ENCODE results near the gene PHF12.
"Not testable (repeated sequence)": the region's sequence is repeated elsewhere in the genome, so short reads cannot be mapped to it uniquely, and the experiment has no call there.

The PHF12 gene

DNA sequence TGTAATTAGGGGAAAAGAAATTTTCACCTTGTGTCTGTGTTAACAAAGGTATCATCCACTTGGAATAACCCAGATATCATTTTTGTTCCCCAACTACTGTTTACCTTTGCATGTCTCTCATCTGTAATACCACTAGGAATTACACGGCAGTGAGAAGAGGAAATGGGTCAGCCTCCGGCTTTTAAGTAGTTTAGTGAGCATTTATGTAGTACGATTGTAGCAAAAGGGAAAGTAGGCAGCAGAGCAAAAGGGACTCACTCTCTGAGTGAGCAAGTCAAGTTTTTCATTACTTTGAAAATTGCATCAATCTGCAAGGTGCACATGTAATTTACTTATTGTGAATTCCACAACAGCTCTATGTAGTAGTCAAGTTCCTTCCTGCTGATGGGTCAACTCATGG lies 11.2 kb downstream of the PHF12 start:
- Histone ChIP-seq H3K36me3 (peaks cover 14% of the 10 kb centered on the region), H3K27me3 (no peaks in the 10 kb centered on the region), H3K4me3 (ENCODE audit: low read depth in 1 of 2, low read length in 1 of 2) (peak overlapping the region; percentile 26 to 43), H3K9me3 (no peaks in the 10 kb centered on the region), H3K27ac (peak overlapping the region; percentile 88), H3K4me1 (ENCODE audit: control insufficient read depth in 1 of 2, insufficient read depth in 1 of 2, low read depth in 1 of 2, low read length in 1 of 2) (peaks cover 75 to 88% of the 10 kb centered on the region in 2 experiments)
- TF ChIP-seq, protein P1, sequence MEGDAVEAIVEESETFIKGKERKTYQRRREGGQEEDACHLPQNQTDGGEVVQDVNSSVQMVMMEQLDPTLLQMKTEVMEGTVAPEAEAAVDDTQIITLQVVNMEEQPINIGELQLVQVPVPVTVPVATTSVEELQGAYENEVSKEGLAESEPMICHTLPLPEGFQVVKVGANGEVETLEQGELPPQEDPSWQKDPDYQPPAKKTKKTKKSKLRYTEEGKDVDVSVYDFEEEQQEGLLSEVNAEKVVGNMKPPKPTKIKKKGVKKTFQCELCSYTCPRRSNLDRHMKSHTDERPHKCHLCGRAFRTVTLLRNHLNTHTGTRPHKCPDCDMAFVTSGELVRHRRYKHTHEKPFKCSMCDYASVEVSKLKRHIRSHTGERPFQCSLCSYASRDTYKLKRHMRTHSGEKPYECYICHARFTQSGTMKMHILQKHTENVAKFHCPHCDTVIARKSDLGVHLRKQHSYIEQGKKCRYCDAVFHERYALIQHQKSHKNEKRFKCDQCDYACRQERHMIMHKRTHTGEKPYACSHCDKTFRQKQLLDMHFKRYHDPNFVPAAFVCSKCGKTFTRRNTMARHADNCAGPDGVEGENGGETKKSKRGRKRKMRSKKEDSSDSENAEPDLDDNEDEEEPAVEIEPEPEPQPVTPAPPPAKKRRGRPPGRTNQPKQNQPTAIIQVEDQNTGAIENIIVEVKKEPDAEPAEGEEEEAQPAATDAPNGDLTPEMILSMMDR (IDR thresholded peaks at IDR 0.05) = no peak

DNA sequence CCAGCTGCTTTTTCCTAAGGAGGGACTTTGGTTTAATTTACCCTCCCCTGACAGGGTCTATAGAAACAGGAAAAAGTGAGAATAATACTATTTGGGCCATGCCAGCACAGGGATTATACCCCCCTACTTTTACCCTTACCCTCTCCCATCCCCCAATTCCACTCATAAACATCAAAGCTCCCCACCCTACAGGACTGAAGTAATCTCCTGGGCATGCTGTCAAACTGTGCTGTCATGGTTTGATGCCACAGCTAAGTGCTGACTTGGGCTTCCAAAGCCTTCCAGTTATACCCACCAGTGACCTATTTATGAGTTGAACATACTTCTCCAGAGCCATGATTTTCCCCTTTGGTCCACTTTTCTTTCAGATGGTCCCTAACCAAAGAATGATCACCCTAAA lies 12.8 kb downstream of the PHF12 start:
- Histone ChIP-seq H3K36me3 (peaks cover 10% of the 10 kb centered on the region), H3K27me3 (no peaks in the 10 kb centered on the region), H3K27ac (peak overlapping the region; percentile 88), H3K4me1 (ENCODE audit: control insufficient read depth in 1 of 2, insufficient read depth in 1 of 2, low read depth in 1 of 2, low read length in 1 of 2) (peaks cover 82 to 94% of the 10 kb centered on the region in 2 experiments), H3K4me3 (ENCODE audit: low read depth in 1 of 2, low read length in 1 of 2) (peak overlapping the region; percentile 3 to 36), H3K9me3 (no peaks in the 10 kb centered on the region)
- TF ChIP-seq, protein P1 (IDR thresholded peaks at IDR 0.05) = no peak

DNA sequence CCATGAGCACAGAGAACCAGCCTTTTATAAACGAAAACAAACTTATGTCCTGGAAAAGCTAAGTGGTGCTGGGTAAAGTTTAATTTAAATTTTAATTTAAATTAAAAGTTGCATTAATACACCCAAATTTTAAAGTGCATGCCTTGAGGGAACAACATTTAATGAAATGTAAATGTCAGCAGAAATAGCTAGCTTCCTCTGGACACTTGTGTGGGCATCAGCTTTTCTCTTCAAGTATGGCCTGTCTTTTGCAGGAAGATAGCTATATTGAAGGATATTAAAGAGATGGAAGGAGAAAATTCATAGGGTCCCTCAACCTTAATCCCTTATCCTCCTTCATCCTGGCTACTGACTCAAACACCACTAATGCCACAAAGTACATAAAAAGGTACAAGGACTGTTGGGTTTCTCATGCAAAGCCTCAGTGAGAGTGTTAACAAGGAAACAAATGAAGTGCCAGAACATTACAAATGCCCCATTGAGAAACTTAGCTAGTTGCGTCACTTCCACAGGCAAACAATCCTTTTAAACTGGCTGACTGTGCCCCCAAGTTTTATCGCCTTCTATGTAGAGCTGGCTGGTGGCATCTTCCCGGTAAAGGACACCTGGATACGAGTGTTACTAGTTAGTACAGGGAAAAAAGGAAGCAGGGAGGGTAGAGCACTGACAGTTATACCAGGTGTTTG lies 14.1 kb downstream of the PHF12 start:
- Histone ChIP-seq H3K4me3 (ENCODE audit: low read depth in 1 of 2, low read length in 1 of 2) (peak overlapping the region; percentile 36 to 54), H3K27ac (peak overlapping the region; percentile 88), H3K27me3 (no peaks in the 10 kb centered on the region), H3K4me1 (ENCODE audit: control insufficient read depth in 1 of 2, insufficient read depth in 1 of 2, low read depth in 1 of 2, low read length in 1 of 2) (peaks cover 81 to 84% of the 10 kb centered on the region in 2 experiments), H3K9me3 (no peaks in the 10 kb centered on the region), H3K36me3 (peaks cover 9% of the 10 kb centered on the region)
- TF ChIP-seq, protein P1 (IDR thresholded peaks at IDR 0.05) = no peak

DNA sequence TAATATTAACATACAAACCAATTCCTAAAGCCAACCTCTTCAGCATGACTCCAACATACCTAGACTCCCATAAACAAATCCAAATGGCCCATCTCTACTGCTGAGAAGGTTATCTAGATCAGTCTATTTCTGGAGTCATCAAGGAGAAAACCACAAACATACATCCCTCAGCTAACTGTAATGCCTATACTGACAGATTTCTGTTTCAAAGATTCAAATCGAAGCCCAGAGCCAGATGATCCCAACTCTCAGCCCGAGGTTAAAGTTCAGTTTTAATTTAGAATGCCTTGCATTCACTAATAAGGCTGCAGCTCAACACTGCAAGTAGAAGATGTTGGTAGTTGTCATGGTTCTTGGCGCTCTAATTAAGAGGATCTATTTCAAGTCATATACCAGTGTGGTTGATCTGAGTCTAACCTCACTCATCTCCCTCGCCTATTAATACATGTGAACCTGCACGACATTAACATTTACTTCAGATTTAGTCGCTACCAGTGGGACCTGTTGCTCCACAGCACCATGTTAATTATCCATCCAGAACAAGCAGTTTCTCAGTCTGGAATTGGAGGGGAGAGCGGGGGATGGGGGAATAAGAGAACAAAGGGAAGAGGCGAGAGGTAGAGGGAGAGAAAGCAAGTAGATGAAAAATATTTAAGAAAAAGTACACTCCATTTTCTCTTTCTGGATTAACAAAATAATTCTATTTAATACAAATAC lies 15.4 kb downstream of the PHF12 start:
- Histone ChIP-seq H3K9me3 (no peaks in the 10 kb centered on the region), H3K4me1 (ENCODE audit: control insufficient read depth in 1 of 2, insufficient read depth in 1 of 2, low read depth in 1 of 2, low read length in 1 of 2) (peaks cover 68 to 71% of the 10 kb centered on the region in 2 experiments), H3K27ac (peak overlapping the region; percentile 88), H3K27me3 (no peaks in the 10 kb centered on the region), H3K4me3 (ENCODE audit: low read depth in 1 of 2, low read length in 1 of 2) (peak overlapping the region in 1 of 2 experiments; percentile 36), H3K36me3 (peaks cover 9% of the 10 kb centered on the region)
- TF ChIP-seq, protein P1 (IDR thresholded peaks at IDR 0.05) = no peak

DNA sequence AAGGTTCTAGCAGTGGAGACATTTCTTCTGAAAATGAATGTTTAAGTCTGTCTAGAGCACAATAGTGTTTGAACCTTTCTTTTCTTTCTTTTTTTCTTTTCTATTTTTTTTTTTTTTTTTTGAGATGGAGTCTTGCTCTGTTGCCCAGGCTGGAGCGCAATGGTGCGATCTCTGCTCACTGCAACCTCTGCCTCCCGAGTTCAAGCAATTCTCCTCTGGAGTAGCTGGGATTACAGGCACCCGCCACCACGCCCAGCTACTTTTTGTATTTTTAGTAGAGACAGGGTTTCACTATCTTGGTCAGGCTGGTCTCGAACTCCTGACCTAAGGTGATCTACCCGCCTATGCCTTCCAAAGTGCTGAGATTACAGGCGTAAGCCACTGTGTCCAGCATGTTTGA lies 16.8 kb downstream of the PHF12 start:
- not testable (repeated sequence) for H3K36me3 ChIP-seq; H3K9me3 ChIP-seq; H3K27me3 ChIP-seq; H3K4me3 ChIP-seq (ENCODE audit: low read depth in 1 of 2, low read length in 1 of 2)
- H3K4me1 ChIP-seq (ENCODE audit: control insufficient read depth in 1 of 2, insufficient read depth in 1 of 2, low read depth in 1 of 2, low read length in 1 of 2) = peaks cover 61 to 71% of the 10 kb centered on the region in 2 experiments
- H3K27ac ChIP-seq = peak overlapping the region; percentile 88

DNA sequence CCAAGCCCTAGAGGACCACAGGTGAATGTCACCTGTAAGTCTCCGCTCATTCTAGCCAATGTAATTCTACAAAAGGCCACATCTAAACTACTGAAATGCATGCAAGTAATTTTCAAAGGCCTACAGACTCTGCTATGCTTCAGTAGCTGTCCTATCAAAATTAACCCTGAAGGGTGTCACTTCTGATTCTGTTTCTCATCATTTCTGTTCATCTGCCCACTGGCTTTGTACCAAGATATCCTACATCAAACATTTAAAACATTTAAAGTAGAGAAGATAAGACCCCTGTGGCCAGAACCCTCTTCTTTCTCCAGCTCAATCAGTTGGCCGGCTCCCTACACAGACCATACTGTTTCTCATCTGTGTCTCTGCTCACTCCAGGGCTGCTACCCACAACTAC lies 21.5 kb downstream of the PHF12 start:
- TF ChIP-seq, protein P1 (IDR thresholded peaks at IDR 0.05) = no peak
- Histone ChIP-seq H3K36me3 (peaks cover 4% of the 10 kb centered on the region), H3K4me1 (ENCODE audit: control insufficient read depth in 1 of 2, insufficient read depth in 1 of 2, low read depth in 1 of 2, low read length in 1 of 2) (peaks cover 56 to 70% of the 10 kb centered on the region in 2 experiments), H3K9me3 (no peaks in the 10 kb centered on the region), H3K4me3 (ENCODE audit: low read depth in 1 of 2, low read length in 1 of 2) (no peak overlapping the region), H3K27me3 (no peaks in the 10 kb centered on the region), H3K27ac (peak overlapping the region; percentile 96)

Data from neutrophil (primary cell).